ENCODE results near the gene COP1. TPM values are rescaled to one million over a fixed set of nuclear protein-coding genes. Genes with fewer than 3 reads are reported as not detected.
"Not testable (repeated sequence)": the region's sequence is repeated elsewhere in the genome, so short reads cannot be mapped to it uniquely, and the experiment has no call there.

COP1 gene
- total RNA-seq = 45.0 TPM

DNA sequence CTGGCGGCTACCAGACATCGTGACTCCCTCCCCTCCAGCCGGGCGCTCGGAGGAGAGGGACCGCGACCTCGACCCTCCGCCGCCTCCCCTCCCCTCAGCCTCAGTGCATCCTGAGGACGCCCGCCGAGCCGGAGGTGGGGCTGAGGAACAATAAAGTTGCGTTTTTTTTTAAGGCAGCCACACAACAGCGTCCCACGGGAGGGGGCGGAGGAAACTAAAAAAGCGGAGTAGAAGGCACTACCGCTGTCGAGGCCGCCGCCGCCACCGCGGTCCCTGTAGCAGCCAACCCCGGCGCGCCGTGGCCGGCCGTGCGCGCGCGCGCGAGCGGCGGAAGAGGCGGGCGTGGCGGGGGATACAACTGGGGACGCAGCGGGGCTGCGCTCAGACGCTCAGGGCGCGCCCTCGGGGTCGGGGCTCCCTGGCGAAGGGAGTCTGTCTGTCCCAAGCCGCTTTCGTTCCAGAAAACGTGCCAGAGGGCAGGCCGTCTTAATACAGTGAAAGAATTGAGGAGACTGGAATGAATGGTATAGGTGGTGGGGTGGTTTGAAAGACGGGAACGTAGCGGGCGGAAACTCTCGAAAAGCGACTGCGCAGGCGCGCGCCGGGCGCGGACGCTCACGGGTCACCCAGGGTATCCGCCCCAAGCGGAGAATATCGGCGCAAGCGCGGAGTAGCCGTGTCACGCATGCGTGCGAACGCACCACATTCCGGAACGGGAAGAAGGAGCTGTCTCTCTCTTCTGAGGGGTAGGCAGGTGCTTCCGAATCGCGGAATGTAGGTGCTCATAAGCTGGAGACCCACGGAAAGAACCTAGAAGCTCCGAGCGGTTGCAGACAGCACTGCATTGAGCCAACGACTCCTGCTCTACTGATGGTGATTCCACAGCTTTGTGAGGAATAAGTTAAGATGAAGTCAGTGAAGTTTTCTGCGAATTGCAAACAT lies at the start of gene COP1:
Gene COP1, minus strand, starts transcription at position 326 of the 942 bp plus-strand sequence. Its CDS starts 308 bp downstream, at position 18.
- peak; percentile 98 for DNase-seq

GRCh38 chr1:176252191-176252590 lies 45.1 kb upstream of the COP1 start:
- no peak for DNase-seq

GRCh38 chr1:176244851-176245250 lies 37.8 kb upstream of the COP1 start:
- no peak for DNase-seq

- no peak for DNase-seq
Observed at GRCh38 chr1:176243746-176244145, 36.7 kb upstream of the COP1 start.

GRCh38 chr1:176241385-176242015 lies 34.4 kb upstream of the COP1 start:
- DNase-seq = no peak

GRCh38 chr1:176233657-176234056 lies 26.6 kb upstream of the COP1 start:
- DNase-seq = not testable (repeated sequence)

DNA sequence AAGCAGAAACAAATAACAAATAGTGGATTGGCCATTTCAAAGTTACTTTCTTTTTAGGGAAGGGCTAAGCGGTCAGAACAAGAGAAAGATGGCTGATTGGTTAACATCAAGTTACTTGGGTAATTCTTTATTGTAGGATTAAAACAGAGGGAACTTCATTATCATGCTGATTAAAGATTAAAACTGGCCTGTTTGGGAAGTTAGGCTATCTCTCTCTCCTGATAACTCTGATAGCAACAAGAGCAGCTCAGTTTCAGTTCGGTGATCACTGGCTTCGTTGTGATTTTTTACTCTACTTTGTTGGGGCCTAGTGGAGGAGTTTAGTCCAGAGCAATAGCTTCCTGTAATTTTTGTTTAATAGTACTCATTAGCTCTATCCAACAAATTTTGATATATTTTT lies 20.5 kb upstream of the COP1 start:
- DNase-seq = no peak

GRCh38 chr1:176225911-176226310 lies 18.8 kb upstream of the COP1 start:
- peak; percentile 14 for DNase-seq

- DNase-seq = no peak
Observed at GRCh38 chr1:176225479-176225875, 18.4 kb upstream of the COP1 start.

DNA sequence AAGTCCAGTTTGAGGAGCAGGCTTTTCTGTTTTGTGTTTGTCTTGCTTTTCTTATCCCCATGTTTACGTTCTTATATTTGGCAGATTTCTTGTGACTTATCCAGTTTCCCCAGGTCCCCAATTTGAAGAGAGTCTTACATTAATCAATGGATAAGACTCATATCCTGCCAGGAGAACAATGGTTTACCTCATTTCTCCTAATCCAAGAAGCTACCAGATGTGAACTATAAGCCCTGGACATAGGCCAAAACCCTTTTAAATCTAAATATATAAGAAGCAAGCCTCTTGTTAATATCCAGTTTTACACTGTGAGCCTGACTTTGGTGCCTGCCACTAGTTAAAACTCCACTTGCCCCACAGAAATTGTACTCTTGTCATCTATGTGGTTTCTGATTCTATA lies 15.1 kb upstream of the COP1 start:
- no peak for DNase-seq

DNA sequence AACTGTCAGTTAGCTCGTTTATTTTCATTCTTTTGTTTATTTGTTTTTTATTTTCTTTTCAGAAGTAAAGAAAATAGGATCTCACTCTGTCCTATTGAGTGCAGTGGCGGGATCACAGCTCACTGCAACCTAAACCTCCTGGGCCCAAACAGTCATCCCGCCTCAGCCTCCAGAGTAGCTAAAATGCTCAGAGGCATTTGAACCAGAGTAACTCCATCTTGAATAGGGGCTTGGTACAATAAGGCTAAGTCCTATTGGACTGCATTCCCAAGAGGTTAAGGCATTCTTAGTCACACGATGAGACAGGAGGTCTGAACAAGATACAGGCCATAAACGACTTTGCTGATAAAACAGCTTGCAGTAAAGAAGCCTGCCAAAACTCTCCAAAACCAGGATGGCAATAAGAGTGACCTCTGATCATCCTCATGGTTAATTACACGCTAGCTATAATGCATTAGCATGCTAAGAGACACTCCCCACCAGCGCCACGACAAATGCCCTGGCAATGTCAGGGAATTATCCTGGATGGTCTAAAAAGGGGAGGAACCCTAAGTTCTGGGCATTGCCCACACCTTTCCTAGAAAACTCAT lies 13.1 kb upstream of the COP1 start:
- peak; percentile 22 for DNase-seq

- no peak for DNase-seq
Observed at GRCh38 chr1:176217461-176218099, 10.5 kb upstream of the COP1 start.

GRCh38 chr1:176216031-176216430 lies 8.9 kb upstream of the COP1 start:
- DNase-seq = no peak

- DNase-seq = no peak
Observed at GRCh38 chr1:176211396-176212165, 4.5 kb upstream of the COP1 start.

DNA sequence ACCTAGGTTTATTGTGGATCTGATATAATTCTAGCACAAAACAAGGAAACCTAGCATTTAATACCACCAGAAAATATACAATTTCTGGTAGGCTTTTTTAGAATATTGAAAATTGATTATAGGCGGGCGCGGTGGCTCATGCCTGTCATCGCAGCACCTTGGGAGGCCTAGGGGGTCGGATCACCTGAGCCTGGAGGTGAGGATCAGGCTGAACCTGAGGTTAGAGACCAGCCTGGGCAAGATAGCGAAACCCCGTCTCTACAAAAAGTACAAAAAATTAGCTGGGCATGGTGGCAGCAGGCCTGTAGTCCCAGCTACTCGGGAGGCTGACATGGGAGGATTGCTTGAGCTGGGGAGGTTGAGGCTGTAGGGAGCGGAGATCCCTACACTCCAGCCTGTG lies 948 bp upstream of the COP1 start:
- no peak for DNase-seq

DNA sequence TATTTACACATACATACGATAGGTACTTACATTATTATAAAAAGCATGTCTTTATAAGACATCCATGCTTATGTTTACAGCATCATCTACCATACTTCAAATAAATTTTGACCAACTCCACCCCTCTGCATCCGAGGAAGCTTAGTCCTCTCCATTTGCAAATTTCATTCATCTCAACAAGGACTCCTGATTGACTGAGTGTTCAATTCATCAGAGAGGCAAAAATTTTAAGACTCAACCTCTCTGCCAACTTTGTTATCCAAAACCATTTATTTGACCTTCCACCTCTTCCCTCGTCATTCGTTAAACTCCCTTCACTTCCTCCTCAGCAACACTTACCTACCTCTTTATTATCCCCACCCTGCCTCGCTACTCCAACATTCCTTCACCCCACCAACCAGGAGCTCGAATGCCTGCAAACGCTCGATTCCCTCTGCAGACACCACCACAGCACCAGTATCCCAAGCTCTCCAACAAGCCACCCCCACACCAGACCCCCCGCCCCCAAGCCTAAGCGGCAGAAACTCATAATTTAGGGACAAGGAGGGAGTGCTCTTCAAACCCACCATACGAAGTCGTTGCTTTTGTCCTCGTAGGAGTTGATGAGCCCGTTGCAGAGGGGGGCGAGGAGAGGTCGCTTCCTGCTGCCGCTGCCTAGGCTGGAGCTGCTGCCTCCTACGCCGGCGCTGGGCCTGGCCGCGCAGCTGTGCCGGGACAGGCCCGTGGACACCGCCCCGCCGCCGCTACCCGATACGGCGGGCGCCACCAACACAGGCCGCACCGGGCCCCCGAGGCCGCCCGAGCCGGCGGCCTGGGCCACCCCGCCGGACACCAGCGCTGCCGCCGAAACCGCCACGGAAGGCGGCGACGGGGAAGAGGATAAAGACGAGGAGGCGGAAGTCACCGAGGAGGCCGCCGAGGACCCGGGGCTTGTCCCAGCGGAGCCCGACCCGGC lies 803 bp downstream of the COP1 start:
- peak; percentile 67 for DNase-seq

- no peak for DNase-seq
Observed at GRCh38 chr1:176205332-176205914, 1.7 kb downstream of the COP1 start.

DNA sequence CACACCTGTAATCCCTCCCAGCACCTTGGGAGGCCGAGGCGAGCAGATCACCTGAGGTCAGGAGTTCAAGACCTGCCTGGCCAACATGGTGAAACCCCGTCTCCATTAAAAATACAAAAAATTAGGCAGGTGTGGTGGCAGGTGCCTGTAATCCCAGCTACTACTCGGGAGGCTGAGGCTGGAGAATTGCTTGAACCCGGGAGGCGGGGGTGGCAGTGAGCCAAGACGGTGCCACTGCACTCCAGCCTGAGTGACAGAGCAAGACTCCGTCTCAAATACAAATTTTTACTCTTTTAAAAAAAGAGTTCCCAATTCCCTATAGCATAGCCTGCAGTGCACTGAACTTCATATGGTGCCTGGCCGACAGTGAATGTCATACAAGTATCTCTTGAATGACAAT lies 2.4 kb downstream of the COP1 start:
- DNase-seq = not testable (repeated sequence)

GRCh38 chr1:176203735-176204134 lies 3.4 kb downstream of the COP1 start:
- no peak for DNase-seq

DNA sequence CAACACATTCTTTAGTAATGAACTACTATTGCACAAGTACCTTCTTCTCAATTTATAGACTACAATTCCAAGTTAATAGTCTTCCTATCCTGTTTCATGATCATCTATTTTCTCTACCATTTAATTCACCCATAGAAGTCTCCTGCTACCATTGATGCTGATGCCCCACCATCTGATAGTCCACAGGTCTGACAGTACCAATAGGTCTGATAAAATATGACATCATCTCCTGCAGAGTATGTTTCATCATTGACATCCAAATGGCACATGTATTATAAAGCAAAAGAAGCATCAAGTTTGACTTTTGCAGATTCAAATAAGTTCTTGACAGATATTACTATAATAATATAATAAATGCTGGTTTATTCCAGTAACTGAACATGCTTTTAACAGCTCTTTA lies 5.5 kb downstream of the COP1 start:
- DNase-seq = no peak

Data from tongue (tissue), 2 donors.